ENCODE measurements around the gene DHX40. TPM values are rescaled to one million over a fixed set of nuclear protein-coding genes. Genes with fewer than 3 reads are reported as not detected.

The DHX40 gene
- total RNA-seq, 1 donor from 2014 or later: 20.5 TPM

GRCh38 chr17:59626756-59627155 is 61.3 kb downstream of the DHX40 start:
- peaks cover 43% of the 10 kb centered on the region for H3K4me1 Mint-ChIP-seq
- no peak overlapping the region for H3K27ac Mint-ChIP-seq
- no peaks in the 10 kb centered on the region for H3K9me3 Mint-ChIP-seq
- peaks cover 31% of the 10 kb centered on the region for H3K36me3 Mint-ChIP-seq (ENCODE audit: low read depth)
- intact Hi-C loops (cut with micrococcal nuclease): loop anchor here (2.0 kb wide), 1 partner anchor 16 kb away; no protein-coding TSS in a partner anchor
- no peaks in the 10 kb centered on the region for H3K27me3 Mint-ChIP-seq
- no peak for DNase-seq
- no peak overlapping the region for H3K4me3 Mint-ChIP-seq

GRCh38 chr17:59627274-59627673 is 61.9 kb downstream of the DHX40 start:
- Mint-ChIP-seq H3K27ac (no peak overlapping the region), H3K4me3 (no peak overlapping the region), H3K36me3 (ENCODE audit: low read depth) (peaks cover 31% of the 10 kb centered on the region), H3K27me3 (no peaks in the 10 kb centered on the region), H3K4me1 (peaks cover 41% of the 10 kb centered on the region), H3K9me3 (no peaks in the 10 kb centered on the region)
- no peak for DNase-seq
- intact Hi-C loops (cut with micrococcal nuclease): loop anchor here (2.0 kb wide), 1 partner anchor 16 kb away; no protein-coding TSS in a partner anchor

GRCh38 chr17:59627770-59628171 is 62.4 kb downstream of the DHX40 start:
- Mint-ChIP-seq H3K4me3 (no peak overlapping the region), H3K27ac (peak overlapping the region; percentile 59), H3K4me1 (peaks cover 41% of the 10 kb centered on the region), H3K9me3 (no peaks in the 10 kb centered on the region), H3K36me3 (ENCODE audit: low read depth) (peaks cover 31% of the 10 kb centered on the region), H3K27me3 (no peaks in the 10 kb centered on the region)
- no peak for DNase-seq
- intact Hi-C loops (cut with micrococcal nuclease): loop anchor here (2.0 kb wide), 1 partner anchor 15 kb away; no protein-coding TSS in a partner anchor

- H3K36me3 Mint-ChIP-seq (ENCODE audit: low read depth): peaks cover 25% of the 10 kb centered on the region
- no peaks in the 10 kb centered on the region for H3K9me3 Mint-ChIP-seq
- peaks cover 42% of the 10 kb centered on the region for H3K4me1 Mint-ChIP-seq
- intact Hi-C loops (cut with micrococcal nuclease): no loop called here
- DNase-seq: no peak
- no peak overlapping the region for H3K27ac Mint-ChIP-seq
- H3K4me3 Mint-ChIP-seq: no peak overlapping the region
- no peaks in the 10 kb centered on the region for H3K27me3 Mint-ChIP-seq
Measured at GRCh38 chr17:59629174-59629573, 63.8 kb downstream of the DHX40 start.

- Mint-ChIP-seq H3K36me3 (ENCODE audit: low read depth) (peaks cover 22% of the 10 kb centered on the region), H3K4me1 (peaks cover 51% of the 10 kb centered on the region), H3K9me3 (no peaks in the 10 kb centered on the region), H3K27me3 (no peaks in the 10 kb centered on the region), H3K4me3 (no peak overlapping the region), H3K27ac (peak overlapping the region; percentile 10)
- intact Hi-C loops (cut with micrococcal nuclease): no loop called here
- no peak for DNase-seq
Measured at GRCh38 chr17:59631276-59631675, 65.9 kb downstream of the DHX40 start.

- no peak for DNase-seq
- Mint-ChIP-seq H3K4me1 (peaks cover 48% of the 10 kb centered on the region), H3K4me3 (no peak overlapping the region), H3K9me3 (no peaks in the 10 kb centered on the region), H3K27me3 (no peaks in the 10 kb centered on the region), H3K36me3 (ENCODE audit: low read depth) (peaks cover 22% of the 10 kb centered on the region), H3K27ac (no peak overlapping the region)
- intact Hi-C loops (cut with micrococcal nuclease): no loop called here
Measured at GRCh38 chr17:59632398-59632797, 67.0 kb downstream of the DHX40 start.

GRCh38 chr17:59633658-59634359 is 68.4 kb downstream of the DHX40 start:
- Mint-ChIP-seq H3K9me3 (no peaks in the 10 kb centered on the region), H3K27me3 (no peaks in the 10 kb centered on the region), H3K27ac (peak overlapping the region; percentile 60), H3K36me3 (ENCODE audit: low read depth) (peaks cover 15% of the 10 kb centered on the region), H3K4me3 (no peak overlapping the region), H3K4me1 (peaks cover 42% of the 10 kb centered on the region)
- DNase-seq: no peak
- intact Hi-C loops (cut with micrococcal nuclease): no loop called here

- Mint-ChIP-seq H3K4me1 (peaks cover 43% of the 10 kb centered on the region), H3K27ac (peak overlapping the region; percentile 50), H3K9me3 (no peaks in the 10 kb centered on the region), H3K36me3 (ENCODE audit: low read depth) (peaks cover 10% of the 10 kb centered on the region), H3K4me3 (peak overlapping the region; percentile 12), H3K27me3 (no peaks in the 10 kb centered on the region)
- DNase-seq: peak; percentile 64
- intact Hi-C loops (cut with micrococcal nuclease): no loop called here
Measured at GRCh38 chr17:59634632-59635541, 69.5 kb downstream of the DHX40 start.

- Mint-ChIP-seq H3K4me1 (peaks cover 47% of the 10 kb centered on the region), H3K4me3 (no peak overlapping the region), H3K27me3 (no peaks in the 10 kb centered on the region), H3K9me3 (no peaks in the 10 kb centered on the region), H3K36me3 (ENCODE audit: low read depth) (no peaks in the 10 kb centered on the region), H3K27ac (no peak overlapping the region)
- no peak for DNase-seq
- intact Hi-C loops (cut with micrococcal nuclease): no loop called here
Measured at GRCh38 chr17:59637611-59638310, 72.4 kb downstream of the DHX40 start.

- Mint-ChIP-seq H3K9me3 (no peaks in the 10 kb centered on the region), H3K36me3 (ENCODE audit: low read depth) (peaks cover 2% of the 10 kb centered on the region), H3K27ac (no peak overlapping the region), H3K4me3 (no peak overlapping the region), H3K4me1 (peaks cover 45% of the 10 kb centered on the region), H3K27me3 (no peaks in the 10 kb centered on the region)
- intact Hi-C loops (cut with micrococcal nuclease): no loop called here
- no peak for DNase-seq
Measured at GRCh38 chr17:59638553-59638952, 73.1 kb downstream of the DHX40 start.

- intact Hi-C loops (cut with micrococcal nuclease): loop anchor here (1.0 to 2.0 kb wide), 2 partner anchors 15 to 23 kb away; partner anchors contain the start of gene CLTC
- peak overlapping the region; percentile 65 for H3K4me3 Mint-ChIP-seq
- peak; percentile 73 for DNase-seq
Measured at GRCh38 chr17:59641799-59642484, 76.5 kb downstream of the DHX40 start.

GRCh38 chr17:59642565-59642964 is 77.2 kb downstream of the DHX40 start:
- no peak for DNase-seq
- peaks cover 38% of the 10 kb centered on the region for H3K4me1 Mint-ChIP-seq
- H3K36me3 Mint-ChIP-seq (ENCODE audit: low read depth): peaks cover 29% of the 10 kb centered on the region
- H3K27me3 Mint-ChIP-seq: no peaks in the 10 kb centered on the region
- no peaks in the 10 kb centered on the region for H3K9me3 Mint-ChIP-seq
- intact Hi-C loops (cut with micrococcal nuclease): loop anchor here (1.0 to 2.0 kb wide), 2 partner anchors 16 to 23 kb away; partner anchors contain the start of gene CLTC
- H3K4me3 Mint-ChIP-seq: peak overlapping the region; percentile 65
- H3K27ac Mint-ChIP-seq: no peak overlapping the region

More at GRCh38 chr17:59641799-59642484, 76.5 kb downstream of the DHX40 start:
- Mint-ChIP-seq H3K36me3 (ENCODE audit: low read depth) (peaks cover 26% of the 10 kb centered on the region), H3K27ac (peak overlapping the region; percentile 56), H3K27me3 (no peaks in the 10 kb centered on the region), H3K9me3 (no peaks in the 10 kb centered on the region), H3K4me1 (peaks cover 35% of the 10 kb centered on the region)
